ENCODE measurements around the gene ADAM12.
"Not testable (repeated sequence)": the region's sequence is repeated elsewhere in the genome, so short reads cannot be mapped to it uniquely, and the experiment has no call there.

ADAM12 gene

GRCh38 chr10:126405239-126405775 is 17.0 kb upstream of the ADAM12 start:
- DNase-seq: no peak

GRCh38 chr10:126402721-126403695 is 14.7 kb upstream of the ADAM12 start:
- no peak for DNase-seq

GRCh38 chr10:126400641-126401040 is 12.4 kb upstream of the ADAM12 start:
- DNase-seq: no peak

GRCh38 chr10:126398924-126399323 is 10.6 kb upstream of the ADAM12 start:
- DNase-seq: no peak

- DNase-seq: no peak
Measured at GRCh38 chr10:126398383-126398743, 10.1 kb upstream of the ADAM12 start.

GRCh38 chr10:126397640-126398382 is 9.5 kb upstream of the ADAM12 start:
- no peak for DNase-seq

- no peak for DNase-seq
Measured at GRCh38 chr10:126397156-126397555, 8.9 kb upstream of the ADAM12 start.

GRCh38 chr10:126394948-126395347 is 6.7 kb upstream of the ADAM12 start:
- no peak for DNase-seq

- DNase-seq: no peak
Measured at GRCh38 chr10:126393076-126393475, 4.8 kb upstream of the ADAM12 start.

GRCh38 chr10:126392469-126392868 is 4.2 kb upstream of the ADAM12 start:
- DNase-seq: no peak

- no peak for DNase-seq
Measured at GRCh38 chr10:126392068-126392467, 3.8 kb upstream of the ADAM12 start.

- no peak for DNase-seq
Measured at GRCh38 chr10:126391192-126391885, 3.1 kb upstream of the ADAM12 start.

- DNase-seq: no peak
Measured at GRCh38 chr10:126390324-126390723, 2.0 kb upstream of the ADAM12 start.

GRCh38 chr10:126387041-126387921 is 996 bp downstream of the ADAM12 start:
- DNase-seq: no peak

GRCh38 chr10:126384269-126384873 is 3.9 kb downstream of the ADAM12 start:
- no peak for DNase-seq

- no peak for DNase-seq
Measured at GRCh38 chr10:126380352-126381076, 7.8 kb downstream of the ADAM12 start.

- not testable (repeated sequence) for DNase-seq
Measured at GRCh38 chr10:126379166-126379565, 9.1 kb downstream of the ADAM12 start.

GRCh38 chr10:126376956-126377355 is 11.3 kb downstream of the ADAM12 start:
- no peak for DNase-seq

- no peak for DNase-seq
Measured at GRCh38 chr10:126375926-126376554, 12.2 kb downstream of the ADAM12 start.

GRCh38 chr10:126375299-126375698 is 13.0 kb downstream of the ADAM12 start:
- DNase-seq: no peak
